A549 (cell line): ENCODE results near the gene CHKA. TPM values are rescaled to one million over a fixed set of nuclear protein-coding genes. Genes with fewer than 3 reads are reported as not detected.

Experiments used
- ATAC-seq, 2 experiments: fragments of 200-7000 bp in 1 of 2; fragments of >200 bp in 1 of 2; cut with Nextera tagmentation in 1 of 2; cut with Tn5 transposase in 1 of 2; 3 replicates each; pipeline versions ENCODE4 v1.8.0 to v1.9.1; 2018 to 2020; ENCODE audit warnings: mild to moderate bottlenecking in 1 of 2, moderate library complexity in 1 of 2
- CTCF ChIA-PET: fragments of 300-600 bp; sonication (Branson Sonifier 250); formaldehyde crosslinking; extraction: SDS; loops from one replicate; lab custom pipeline; 2021; ENCODE audit warnings: antibody characterized with exemption, inconsistent platforms; lab: Yijun Ruan, JAX
- POLR2A ChIA-PET: fragments of 350-600 bp; formaldehyde crosslinking; extraction: SDS; loops from one replicate; lab custom pipeline; 2021; ENCODE audit warnings: antibody characterized with exemption, inconsistent platforms; lab: Yijun Ruan, JAX
- DNase-seq, 2 experiments: peaks; one replicate each; pipeline versions ENCODE4 v3.0.0 to v3.0.0-alpha.2; 2011 to 2016; ENCODE audit warnings: low read depth in 1 of 2, low spot score in 1 of 2
- FAIRE-seq: peaks from 2 replicates; lab custom pipeline; 2011; peaks lifted over from hg19 to GRCh38; lab: Jason Lieb, UNC
- H3K27ac ChIP-seq, 2 experiments: fragments of >200 bp; sonication (Bioruptor Twin); formaldehyde crosslinking; 3 replicates each; pipeline ENCODE4 v1.5.1; 2016 to 2017
- H3K4me1 ChIP-seq: fragments of >200 bp; sonication (Bioruptor Twin); formaldehyde crosslinking; 3 replicates; pipeline ENCODE4 v1.6.1; 2016
- H3K4me2 ChIP-seq: fragments of >200 bp; sonication (Bioruptor Twin); formaldehyde crosslinking; 3 replicates; pipeline ENCODE4 v1.6.1; 2016
- H3K4me3 ChIP-seq: fragments of >200 bp; sonication (Bioruptor Twin); formaldehyde crosslinking; 3 replicates; pipeline ENCODE4 v1.5.1; 2016
- H3K9me3 ChIP-seq: fragments of >200 bp; sonication (Bioruptor Twin); formaldehyde crosslinking; 3 replicates; pipeline ENCODE4 v1.6.1; 2016
- CHD4 ChIP-seq: fragments of 200-600 bp; sonication (generic); IDR thresholded peaks from 2 replicates; pipeline ENCODE4 v1.6.1; 2016; ENCODE audit warnings: antibody characterized with exemption, mild to moderate bottlenecking, borderline replicate concordance
- EHMT2 ChIP-seq: fragments of 200-600 bp; sonication (generic); IDR thresholded peaks from 2 replicates; pipeline ENCODE4 v1.6.1; 2016; ENCODE audit warnings: antibody characterized with exemption, low read depth, mild to moderate bottlenecking, moderate library complexity
- FOSL2 ChIP-seq, 2 experiments: fragments of 450-650 bp in 1 of 2; fragments of >200 bp in 1 of 2; sonication (Bioruptor Twin) in 1 of 2; formaldehyde crosslinking; IDR thresholded peaks; 2 replicates each; pipeline versions ENCODE4 v1.5.0 to v1.6.1; 2016 to 2020; ENCODE audit warnings: mild to moderate bottlenecking in 1 of 2, moderate library complexity in 1 of 2
- FOXS1 ChIP-seq: fragments of 250-450 bp; sonication (Bioruptor Pico); IDR thresholded peaks from 2 replicates; pipeline ENCODE4 v1.5.0; 2020; ENCODE audit warnings: mild to moderate bottlenecking, moderate library complexity
- HDAC2 ChIP-seq: fragments of 200-600 bp; sonication (generic); IDR thresholded peaks from 2 replicates; pipeline ENCODE4 v1.6.1; 2016
- MAZ ChIP-seq: fragments of 150-350 bp; IDR thresholded peaks from 2 replicates; pipeline ENCODE4 v1.6.1; 2014; ENCODE audit warnings: antibody characterized with exemption, low read depth, low read length, borderline replicate concordance
- POLR2A ChIP-seq: IDR thresholded peaks from 2 replicates; pipeline ENCODE4 v1.6.1; 2012; ENCODE audit warnings: mild to moderate bottlenecking, low read length
- RNF2 ChIP-seq: fragments of 200-600 bp; sonication (generic); IDR thresholded peaks from 2 replicates; pipeline ENCODE4 v1.6.1; 2016; ENCODE audit warnings: low read depth, mild to moderate bottlenecking, antibody characterized with exemption, moderate library complexity, borderline replicate concordance
- SMC3 ChIP-seq: fragments of >200 bp; sonication (Bioruptor Twin); formaldehyde crosslinking; IDR thresholded peaks from 3 replicates; pipeline ENCODE4 v1.6.1; 2018; ENCODE audit warnings: inconsistent platforms
- SREBF2 ChIP-seq: fragments of 450-650 bp; IDR thresholded peaks from 2 replicates; pipeline ENCODE4 v1.6.1; 2014; ENCODE audit warnings: mild to moderate bottlenecking, moderate library complexity
- TFCP2L1 ChIP-seq: fragments of 250-450 bp; sonication (Bioruptor Pico); IDR thresholded peaks from 2 replicates; pipeline ENCODE4 v1.5.0; 2021; ENCODE audit warnings: mild to moderate bottlenecking
- ZFP36 ChIP-seq: fragments of 450-650 bp; IDR thresholded peaks from 2 replicates; pipeline ENCODE4 v1.6.1; 2014; ENCODE audit warnings: borderline replicate concordance; ENCODE audit not compliant: partially characterized antibody
- ZNF302 ChIP-seq: fragments of 250-450 bp; sonication (Bioruptor Pico); IDR thresholded peaks from 2 replicates; pipeline ENCODE4 v1.9.0; 2021; ENCODE audit warnings: inconsistent platforms, mild to moderate bottlenecking, moderate library complexity
- WGBS: methylation state at CpG from one replicate; pipeline ENCODE4 v1.1.6; 2017; ENCODE audit errors: missing lambda C conversion rate; 5-methylcytosine and 5-hydroxymethylcytosine counted together
- polyA plus RNA-seq, 4 experiments: library from polyadenylated mRNA; depleted of rRNA in 3 of 4; stranded (reverse); fragments of >200 nt; fragmentation: RNase III in 1 of 4; extraction: RNeasy Plus Mini Kit Qiagen cat#74134 plus additional on column Dnase treatment in 1 of 4; gene quantifications; 2 replicates in 3 of 4; 3 replicates in 1 of 4; pipeline ENCODE4 v1.2.3, GENCODE V29; 2011 to 2017
- TF ChIP-seq, protein P1 (sequence below): IDR thresholded peaks from 2 replicates; pipeline ENCODE4 v1.6.1; 2012
- TF ChIP-seq, protein P2 (sequence below): IDR thresholded peaks from 2 replicates; pipeline ENCODE4 v1.6.1; 2012; ENCODE audit warnings: low read depth, borderline replicate concordance
- TF ChIP-seq, protein P3 (sequence below): IDR thresholded peaks from 2 replicates; pipeline ENCODE4 v1.6.1; 2012
- TF ChIP-seq, protein P4 (sequence below): fragments of 250-450 bp; sonication (Bioruptor Pico); IDR thresholded peaks from 2 replicates; pipeline ENCODE4 v1.5.0; 2020; ENCODE audit warnings: low read depth, mild to moderate bottlenecking, moderate library complexity

Gene CHKA
- polyA plus RNA-seq, 2 of the 4 experiments (the other 2 are of a cell fraction): 14.2 to 21.7 TPM

DNA sequence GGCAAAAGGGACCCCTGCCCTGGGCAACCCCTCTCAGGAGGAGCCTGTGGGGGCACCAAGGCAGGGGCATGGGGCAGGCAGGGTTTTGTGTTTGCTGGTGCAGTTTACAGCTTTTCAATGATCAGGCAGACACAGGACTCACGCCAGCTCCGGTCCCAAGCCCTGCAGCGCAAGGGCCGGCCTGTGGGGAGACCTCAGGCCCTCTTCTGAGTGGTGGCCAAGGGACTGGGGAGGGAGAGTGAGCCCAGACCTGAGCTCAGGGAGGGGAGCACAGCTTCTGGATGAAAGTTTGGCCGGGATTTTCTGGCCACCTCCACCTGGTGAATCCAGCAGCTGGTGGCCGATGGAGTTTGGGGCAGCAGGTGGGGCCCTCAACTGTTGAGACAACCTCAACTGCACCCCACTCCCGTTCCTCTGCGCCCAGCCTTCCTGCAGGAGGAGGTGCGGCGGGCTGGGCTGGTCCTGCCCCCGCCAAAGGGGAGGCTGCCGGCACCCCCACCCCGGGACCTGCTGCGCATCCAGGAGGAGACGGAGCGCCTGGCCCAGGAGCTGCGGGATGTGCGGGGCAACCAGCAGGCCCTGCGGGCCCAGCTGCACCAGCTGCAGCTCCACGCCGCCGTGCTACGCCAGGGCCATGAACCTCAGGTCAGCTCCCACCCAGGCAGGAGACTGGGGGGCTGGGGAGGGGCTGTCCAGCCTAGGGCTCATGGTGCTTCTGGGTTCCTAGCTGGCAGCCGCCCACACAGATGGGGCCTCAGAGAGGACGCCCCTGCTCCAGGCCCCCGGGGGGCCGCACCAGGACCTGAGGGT lies 78.8 kb downstream of the CHKA start (continued):
- TF ChIP-seq, protein P1, sequence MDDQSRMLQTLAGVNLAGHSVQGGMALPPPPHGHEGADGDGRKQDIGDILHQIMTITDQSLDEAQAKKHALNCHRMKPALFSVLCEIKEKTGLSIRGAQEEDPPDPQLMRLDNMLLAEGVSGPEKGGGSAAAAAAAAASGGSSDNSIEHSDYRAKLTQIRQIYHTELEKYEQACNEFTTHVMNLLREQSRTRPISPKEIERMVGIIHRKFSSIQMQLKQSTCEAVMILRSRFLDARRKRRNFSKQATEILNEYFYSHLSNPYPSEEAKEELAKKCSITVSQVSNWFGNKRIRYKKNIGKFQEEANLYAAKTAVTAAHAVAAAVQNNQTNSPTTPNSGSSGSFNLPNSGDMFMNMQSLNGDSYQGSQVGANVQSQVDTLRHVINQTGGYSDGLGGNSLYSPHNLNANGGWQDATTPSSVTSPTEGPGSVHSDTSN: no peak
- no peak for TF ChIP-seq TFCP2L1 (CRISPR knock-in tag)
- no peak for TF ChIP-seq HDAC2
- no peak for TF ChIP-seq SMC3
- no peak for TF ChIP-seq POLR2A

DNA sequence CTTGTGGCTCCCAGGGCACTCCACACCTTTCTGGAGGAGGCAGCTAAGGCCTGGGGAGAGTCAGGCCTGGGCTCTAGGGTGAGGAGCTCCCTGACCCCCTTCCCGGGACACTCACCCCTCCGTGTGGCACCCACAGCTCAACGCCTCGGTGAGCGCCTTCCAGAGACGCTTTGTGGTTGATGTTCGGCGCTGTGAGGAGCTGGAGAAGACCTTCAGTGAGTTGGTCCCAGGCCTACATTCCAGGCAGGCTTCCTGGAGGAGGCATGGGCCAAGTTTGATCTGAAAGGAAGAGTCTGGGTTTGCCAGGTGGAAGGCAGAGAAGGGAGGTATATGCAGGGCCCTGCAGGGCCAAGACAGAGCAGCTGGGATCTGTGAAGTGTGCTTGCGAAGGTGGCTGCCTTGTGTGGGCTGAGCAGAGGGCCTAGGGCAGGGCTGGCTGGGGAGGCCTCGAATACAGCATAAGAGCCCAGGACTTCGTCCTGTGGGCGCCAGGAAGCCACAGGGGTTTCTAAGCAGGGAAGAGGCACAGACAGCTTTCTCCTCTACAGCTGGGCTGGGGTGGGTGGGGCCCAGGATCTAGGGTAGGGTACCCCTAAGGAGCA lies 79.5 kb downstream of the CHKA start:
- Histone ChIP-seq H3K9me3 (no peaks in the 10 kb centered on the region), H3K4me1 (peaks cover 49% of the 10 kb centered on the region), H3K4me3 (no peak overlapping the region), H3K4me2 (peak overlapping the region; percentile 94), H3K27ac (peak overlapping the region in 1 of 2 experiments; percentile 96; a peak in 3 of 6 replicates)
- ChIA-PET CTCF (interaction anchor here (0.7 to 7.3 kb wide), 10 partner anchors 11 to 255 kb away, joined by 3 to 60 read pairs (median 5); partner anchors contain the start of gene ALDH3B1), POLR2A (interaction anchor here (1.5 to 2.5 kb wide), 2 partner anchors 29 to 31 kb away, joined by 4 to 9 read pairs; partner anchors contain the start of gene ALDH3B1)
- no peak for DNase-seq
- TF ChIP-seq, protein P2, sequence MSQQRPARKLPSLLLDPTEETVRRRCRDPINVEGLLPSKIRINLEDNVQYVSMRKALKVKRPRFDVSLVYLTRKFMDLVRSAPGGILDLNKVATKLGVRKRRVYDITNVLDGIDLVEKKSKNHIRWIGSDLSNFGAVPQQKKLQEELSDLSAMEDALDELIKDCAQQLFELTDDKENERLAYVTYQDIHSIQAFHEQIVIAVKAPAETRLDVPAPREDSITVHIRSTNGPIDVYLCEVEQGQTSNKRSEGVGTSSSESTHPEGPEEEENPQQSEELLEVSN: no peak
- TF ChIP-seq, protein P3, sequence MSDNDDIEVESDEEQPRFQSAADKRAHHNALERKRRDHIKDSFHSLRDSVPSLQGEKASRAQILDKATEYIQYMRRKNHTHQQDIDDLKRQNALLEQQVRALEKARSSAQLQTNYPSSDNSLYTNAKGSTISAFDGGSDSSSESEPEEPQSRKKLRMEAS: 0 out of 2 replicates have a peak, but pooled peaks have one; percentile 13
- TF ChIP-seq ZFP36 (peak; percentile 97), SREBF2 (no peak)
- 85% methylated on average over 12 of the region's 12 CpGs for WGBS
- ATAC-seq: no peak
- FAIRE-seq: no peak

DNA sequence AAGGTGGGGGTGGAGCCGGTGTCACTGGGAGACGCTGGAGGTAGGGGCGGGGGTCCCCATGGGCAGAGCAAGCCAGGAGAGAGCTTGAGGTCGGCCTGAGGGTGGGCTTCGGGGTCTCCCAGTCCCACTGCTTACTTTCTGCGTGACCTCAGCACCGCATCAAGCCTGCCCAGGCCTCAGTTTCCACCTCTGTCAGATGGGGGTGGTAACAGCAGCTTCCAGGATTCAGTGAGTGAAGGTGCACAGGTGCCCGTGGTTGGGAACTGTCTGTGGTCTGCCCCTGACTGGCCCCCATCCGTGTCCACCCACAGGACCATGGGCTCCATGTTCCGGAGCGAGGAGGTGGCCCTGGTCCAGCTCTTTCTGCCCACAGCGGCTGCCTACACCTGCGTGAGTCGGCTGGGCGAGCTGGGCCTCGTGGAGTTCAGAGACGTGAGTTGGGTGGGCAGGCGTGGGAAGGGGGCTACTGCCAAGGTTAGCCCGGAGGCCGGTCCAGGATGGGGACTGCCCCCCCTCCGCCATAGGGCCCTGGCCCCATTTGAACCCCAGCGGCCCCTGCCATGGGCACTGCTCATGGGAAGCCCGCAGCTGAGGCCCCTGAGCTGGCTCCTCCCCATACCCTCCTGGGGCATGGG lies 80.1 kb downstream of the CHKA start:
- POLR2A ChIA-PET: interaction anchor here (1.8 to 2.5 kb wide), 2 partner anchors 27 to 31 kb away, joined by 5 to 9 read pairs; partner anchors contain the start of gene ALDH3B1
- no peak for TF ChIP-seq FOXS1
- TF ChIP-seq FOSL2 (IDR thresholded peaks at IDR 0.05): no peak
- no peak for TF ChIP-seq FOSL2 (CRISPR knock-in tag; IDR thresholded peaks at IDR 0.05)
- TF ChIP-seq EHMT2: no peak
- TF ChIP-seq, protein P4, sequence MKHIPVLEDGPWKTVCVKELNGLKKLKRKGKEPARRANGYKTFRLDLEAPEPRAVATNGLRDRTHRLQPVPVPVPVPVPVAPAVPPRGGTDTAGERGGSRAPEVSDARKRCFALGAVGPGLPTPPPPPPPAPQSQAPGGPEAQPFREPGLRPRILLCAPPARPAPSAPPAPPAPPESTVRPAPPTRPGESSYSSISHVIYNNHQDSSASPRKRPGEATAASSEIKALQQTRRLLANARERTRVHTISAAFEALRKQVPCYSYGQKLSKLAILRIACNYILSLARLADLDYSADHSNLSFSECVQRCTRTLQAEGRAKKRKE: no peak
- no peak for TF ChIP-seq ZNF302 (CRISPR knock-in tag)
- TF ChIP-seq CHD4: no peak
- no peak for TF ChIP-seq MAZ
- TF ChIP-seq POLR2A: no peak
- no peak for TF ChIP-seq RNF2

More for the DNA sequence above, 80.1 kb downstream of the CHKA start:
- Histone ChIP-seq H3K4me2 (peak overlapping the region; percentile 94), H3K9me3 (no peaks in the 10 kb centered on the region), H3K27ac (peak overlapping the region; percentile 95 to 96), H3K4me3 (peak overlapping the region; percentile 60), H3K4me1 (peaks cover 49% of the 10 kb centered on the region)
- CTCF ChIA-PET: interaction anchor here (0.9 to 7.3 kb wide), 6 partner anchors 12 to 256 kb away, joined by 4 to 60 read pairs (median 6); partner anchors contain the start of gene ALDH3B1
- 76% methylated on average over 13 of the region's 23 CpGs for WGBS
- DNase-seq: no peak
- ATAC-seq: no peak
- FAIRE-seq: no peak
